Lung (tissue), 12 donors: Measurements from ENCODE around the gene CNTROB. TPM values are rescaled to one million over a fixed set of nuclear protein-coding genes. Genes with fewer than 3 reads are reported as not detected.
A peak's percentile ranks its signal among the peaks of the same experiment; 100 is the strongest.

Experiments
- ATAC-seq: fragments of 200-7000 bp; cut with Tn5 transposase; one replicate; pipeline ENCODE4 v1.9.1; 2020; ENCODE audit warnings: moderate number of reproducible peaks; ENCODE audit not compliant: insufficient read depth, low FRiP score
- DNase-seq, 3 donors: peaks; one replicate each; pipeline ENCODE4 v3.0.0-alpha.2; 2013 to 2017
- H3K27ac ChIP-seq, 2 donors: one replicate each; pipeline ENCODE4 v1.5.1; 2013; ENCODE audit warnings: mild to moderate bottlenecking in 2 of 2, moderate library complexity in 2 of 2, control low read depth in 1 of 2, inconsistent platforms in 1 of 2, low read depth in 1 of 2, low read length in 1 of 2
- H3K27me3 ChIP-seq, 3 donors: one replicate each; pipeline ENCODE4 v1.5.1; 2013; ENCODE audit warnings: low read length in 2 of 3; ENCODE audit not compliant: control insufficient read depth in 3 of 3, insufficient read depth in 3 of 3
- H3K36me3 ChIP-seq, 4 donors: one replicate each; pipeline ENCODE4 v1.5.1; 2013; ENCODE audit warnings: low read length in 4 of 4, mild to moderate bottlenecking in 1 of 4, moderate library complexity in 1 of 4; ENCODE audit not compliant: control insufficient read depth in 4 of 4, insufficient read depth in 4 of 4
- H3K4me1 ChIP-seq, 5 donors: one replicate each; pipeline ENCODE4 v1.5.1; 2013; ENCODE audit warnings: low read length in 5 of 5, mild to moderate bottlenecking in 2 of 5, moderate library complexity in 1 of 5; ENCODE audit not compliant: control insufficient read depth in 5 of 5, insufficient read depth in 5 of 5
- H3K4me3 ChIP-seq: one replicate; pipeline ENCODE4 v1.5.1; 2013; ENCODE audit warnings: mild to moderate bottlenecking, control low read depth, moderate library complexity
- H3K9ac ChIP-seq, 2 donors: one replicate each; pipeline ENCODE4 v1.5.1; 2013; ENCODE audit warnings: low read length in 2 of 2, control low read depth in 1 of 2; ENCODE audit not compliant: insufficient read depth in 1 of 2
- H3K9me3 ChIP-seq, 4 donors: one replicate each; pipeline ENCODE4 v1.5.1; 2013; ENCODE audit warnings: low read length in 3 of 4, mild to moderate bottlenecking in 1 of 4, moderate library complexity in 1 of 4; ENCODE audit not compliant: control insufficient read depth in 4 of 4, insufficient read depth in 3 of 4
- CTCF ChIP-seq: IDR thresholded peaks from 2 replicates; pipeline ENCODE4 v1.5.1; 2012; ENCODE audit warnings: mild to moderate bottlenecking; ENCODE audit errors: control extremely low read depth, extremely low read depth
- WGBS, 2 donors: extraction: QIAGEN DNeasy Blood & Tissue Kit; methylation state at CpG; one replicate each; pipeline ENCODE4 v1.1.7; 2013; 5-methylcytosine and 5-hydroxymethylcytosine counted together
- polyA plus RNA-seq, 2 donors: library from polyadenylated mRNA; stranded (reverse); fragments of 200-250 nt; gene quantifications; one replicate each; pipeline ENCODE4 v1.2.1, GENCODE V29; 2013
- total RNA-seq, 2 donors: library from RNA; depleted of rRNA in 1 of 2; stranded (reverse); fragments of >200 nt in 1 of 2; gene quantifications; one replicate each; pipeline ENCODE4 v1.2.1, GENCODE V29; 2014 to 2021
- donor health status: control.
- donor health status: control.
- donor health status: Bipolar disorder and iron deficiency.
- donor health status: healthy.
- donor health status: DM: yes; HTN: yes; CAD: no.

Gene CNTROB
- total and polyA plus RNA-seq, 4 donors, result 42.7 to 74.1 (median 66.1) TPM

GRCh38 chr17:7959503-7960253 lies 27.7 kb downstream of the CNTROB start:
- peak; percentile 70 for ATAC-seq
- 73 to 75% methylated on average over 9 of the region's 9 CpGs for WGBS, 2 donors

DNA sequence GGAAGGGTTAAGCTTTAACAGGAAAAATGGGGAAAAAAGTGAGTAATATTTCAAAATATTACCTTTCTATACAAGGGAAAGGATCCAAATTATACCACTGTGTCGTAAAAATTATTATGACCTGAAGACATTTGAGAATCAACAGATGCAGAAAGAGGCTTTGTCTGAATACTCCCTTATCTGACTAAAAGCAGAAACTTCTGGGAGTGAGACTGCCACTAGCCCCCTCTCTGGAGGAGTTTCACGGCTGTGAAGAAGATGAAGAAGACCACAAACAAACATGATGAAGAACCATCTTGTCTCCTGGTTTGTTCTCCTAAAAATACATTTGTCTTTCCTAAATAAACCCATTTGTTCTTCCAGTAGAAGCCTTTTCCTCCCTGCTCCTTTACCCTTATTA lies 29.4 kb downstream of the CNTROB start:
- peaks cover 0 to 2% (median 0%) of the 10 kb centered on the region in 3 donors for H3K27me3 ChIP-seq
- no peak overlapping the region for H3K9ac ChIP-seq
- H3K4me3 ChIP-seq, result no peak overlapping the region
- H3K4me1 ChIP-seq, result peaks cover 0 to 3% (median 0%) of the 10 kb centered on the region in 5 donors
- ATAC-seq (no peak), DNase-seq (no peak)
- no peak overlapping the region for H3K27ac ChIP-seq
- no peak for TF ChIP-seq CTCF
- H3K9me3 ChIP-seq, result no peaks in the 10 kb centered on the region
- no peaks in the 10 kb centered on the region for H3K36me3 ChIP-seq
- WGBS, 2 donors, result 37 to 68% methylated on average over 2 of the region's 2 CpGs

More at GRCh38 chr17:7959503-7960253, 27.7 kb downstream of the CNTROB start:
- Histone ChIP-seq H3K4me1 (peaks cover 0 to 11% (median 5%) of the 10 kb centered on the region in 5 donors), H3K9me3 (no peaks in the 10 kb centered on the region), H3K36me3 (no peaks in the 10 kb centered on the region), H3K27me3 (peaks cover 0 to 2% (median 0%) of the 10 kb centered on the region in 3 donors), H3K4me3 (no peak overlapping the region), H3K9ac (no peak overlapping the region), H3K27ac (peak overlapping the region in 1 of 2 donors; percentile 64)
- TF ChIP-seq CTCF, result no peak
- DNase-seq, result peak in 2 of 3 donors; percentile 24 to 71

DNA sequence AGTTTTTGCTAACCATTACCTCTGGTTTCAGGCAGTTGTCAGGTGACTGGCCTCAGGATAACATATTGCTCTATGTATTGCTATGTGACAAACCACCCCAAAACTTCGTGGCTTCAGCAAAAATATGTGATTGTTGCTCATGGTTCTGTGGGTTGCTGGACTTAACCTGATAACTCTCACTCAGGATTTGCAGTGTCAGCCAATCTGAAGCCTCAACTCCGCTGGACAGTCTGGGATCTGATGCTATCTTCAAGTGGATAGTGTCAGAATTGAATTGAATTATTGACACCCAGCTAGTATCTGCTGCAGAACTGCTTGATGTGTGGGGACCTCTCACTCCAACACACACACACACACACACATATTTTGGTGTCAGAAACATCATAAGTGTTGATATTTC lies 35.7 kb downstream of the CNTROB start:
- H3K4me1 ChIP-seq, result no peaks in the 10 kb centered on the region
- no peak overlapping the region for H3K27ac ChIP-seq
- no peaks in the 10 kb centered on the region for H3K27me3 ChIP-seq
- ATAC-seq, result no peak
- no peaks in the 10 kb centered on the region for H3K9me3 ChIP-seq
- no peaks in the 10 kb centered on the region for H3K36me3 ChIP-seq
- H3K9ac ChIP-seq, result no peak overlapping the region
- no peak overlapping the region for H3K4me3 ChIP-seq
- DNase-seq, result no peak
- 53 to 63% methylated on average over 2 of the region's 2 CpGs for WGBS, 2 donors
- TF ChIP-seq CTCF, result no peak
